GM21723 (cell line): ENCODE measurements around the gene SPAG16.
"Not testable (repeated sequence)": the region's sequence is repeated elsewhere in the genome, so short reads cannot be mapped to it uniquely, and the experiment has no call there.

Source experiments
- ATAC-seq: cut with Tn5 transposase; IDR thresholded peaks from one replicate; pipeline ENCODE4 v1.9.1; 2021; ENCODE audit warnings: mild to moderate bottlenecking, moderate library complexity; ENCODE audit not compliant: unreplicated experiment

Gene SPAG16

DNA sequence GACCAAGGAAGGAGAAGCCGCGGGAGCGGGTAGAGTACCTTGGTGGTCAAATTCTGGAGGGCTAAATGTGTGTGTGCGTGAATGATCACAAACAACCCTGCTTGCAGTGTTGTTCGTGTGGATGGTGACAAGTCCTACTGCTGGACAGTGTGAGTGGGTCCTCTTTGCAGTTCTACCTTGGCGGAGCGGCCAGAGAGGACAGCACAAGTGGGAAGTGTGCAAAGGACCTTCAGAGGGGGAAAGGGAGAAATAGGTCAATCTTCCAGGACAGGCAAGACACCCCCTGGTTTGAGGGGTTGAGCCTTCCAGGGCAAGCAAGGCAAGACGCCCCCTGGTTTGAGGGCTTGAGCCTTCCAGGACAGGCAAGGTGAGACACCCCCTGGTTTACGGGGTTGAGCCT is 122.8 kb downstream of the SPAG16 start:
- not testable (repeated sequence) for ATAC-seq

DNA sequence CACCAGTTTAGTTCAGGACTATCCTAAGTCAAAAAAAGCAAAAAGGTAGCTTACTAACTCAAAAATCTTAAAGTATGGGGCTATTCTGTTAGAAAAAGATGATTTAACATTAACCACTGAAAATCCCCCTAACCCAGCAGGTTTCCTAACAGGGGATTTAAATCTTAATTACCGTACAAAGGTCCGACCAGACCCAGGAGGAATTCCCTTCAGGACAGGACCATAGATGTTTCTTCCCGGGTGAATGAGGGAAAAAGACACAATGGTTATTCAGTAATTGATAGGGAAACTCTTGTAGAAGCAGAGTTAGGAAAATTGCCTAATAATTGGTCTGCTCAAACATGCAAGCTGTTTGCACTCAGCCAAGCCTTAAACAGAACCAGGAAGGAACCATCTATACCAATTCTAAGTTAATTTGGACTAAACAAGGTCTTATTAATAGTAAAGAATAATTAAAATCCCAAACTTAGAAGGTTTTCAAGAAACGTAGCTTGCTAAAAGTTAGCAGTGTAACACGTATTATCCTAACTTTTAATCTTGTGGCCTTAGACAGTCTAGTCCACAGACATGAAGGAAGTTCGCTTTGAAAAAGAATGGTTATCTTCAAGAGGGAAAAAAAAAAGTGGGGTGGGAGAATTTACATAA is 124.3 kb downstream of the SPAG16 start:
- ATAC-seq, result not testable (repeated sequence)

DNA sequence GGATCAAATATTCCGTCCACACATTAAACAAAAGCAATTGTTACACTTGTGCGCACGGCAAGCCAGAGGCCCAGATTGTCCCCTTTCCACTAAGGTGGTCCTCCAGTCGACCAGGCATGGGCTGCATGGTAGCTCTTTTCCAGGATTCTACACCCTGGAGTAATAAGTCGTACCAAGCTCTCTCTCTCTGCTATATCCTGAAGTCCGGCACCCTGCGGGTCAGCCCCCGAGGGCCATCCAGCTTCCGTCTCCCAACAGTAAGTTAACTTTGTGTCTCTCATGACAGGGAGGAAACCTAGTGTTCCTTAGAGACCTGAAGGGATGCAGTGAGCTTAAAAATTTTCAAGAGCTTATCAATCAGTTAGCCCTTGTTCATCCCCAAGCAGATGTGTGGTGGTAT is 126.4 kb downstream of the SPAG16 start:
- ATAC-seq, result not testable (repeated sequence)

GRCh38 chr2:213411582-213412289 is 127.5 kb downstream of the SPAG16 start:
- ATAC-seq, result no peak

- no peak for ATAC-seq
These were observed 130.8 kb downstream of the SPAG16 start for GRCh38 chr2:213415093-213415492.

DNA sequence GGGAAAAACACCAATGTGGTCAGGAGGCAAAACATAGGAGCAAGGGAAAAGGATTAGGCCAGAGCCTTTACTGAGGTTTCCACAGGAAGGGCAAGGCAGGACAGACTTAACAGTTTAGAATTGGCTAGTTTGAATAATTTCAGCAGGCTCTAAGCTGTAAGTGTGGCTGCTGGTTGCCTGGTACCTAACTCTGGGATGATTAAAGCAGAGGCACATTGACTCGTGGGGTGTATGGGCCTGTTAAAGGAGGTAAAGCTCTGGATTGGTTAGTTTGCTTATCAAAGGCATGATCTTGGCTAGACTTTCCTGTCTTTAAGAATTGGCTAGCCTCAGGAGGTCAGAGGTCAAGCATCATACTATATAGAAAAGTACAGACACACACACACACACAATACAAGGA is 132.6 kb downstream of the SPAG16 start:
- no peak for ATAC-seq

DNA sequence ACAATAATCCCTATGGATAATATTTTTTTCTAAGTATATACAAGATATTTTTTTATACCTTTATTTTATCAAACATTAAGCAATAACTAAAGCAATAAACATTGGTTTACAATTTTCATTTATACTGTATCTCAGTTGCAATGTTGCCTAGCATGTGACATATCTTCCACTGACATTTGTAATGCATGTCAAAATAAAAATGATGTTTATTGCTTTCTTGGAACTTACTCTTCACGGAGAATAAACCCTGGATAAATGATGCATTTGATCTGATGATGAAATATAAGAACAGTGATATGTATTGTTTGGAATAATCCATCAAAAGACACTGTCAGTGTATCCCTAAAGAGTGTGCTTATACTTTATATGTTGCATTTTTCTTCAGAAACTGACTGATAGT is 135.7 kb downstream of the SPAG16 start:
- no peak for ATAC-seq

DNA sequence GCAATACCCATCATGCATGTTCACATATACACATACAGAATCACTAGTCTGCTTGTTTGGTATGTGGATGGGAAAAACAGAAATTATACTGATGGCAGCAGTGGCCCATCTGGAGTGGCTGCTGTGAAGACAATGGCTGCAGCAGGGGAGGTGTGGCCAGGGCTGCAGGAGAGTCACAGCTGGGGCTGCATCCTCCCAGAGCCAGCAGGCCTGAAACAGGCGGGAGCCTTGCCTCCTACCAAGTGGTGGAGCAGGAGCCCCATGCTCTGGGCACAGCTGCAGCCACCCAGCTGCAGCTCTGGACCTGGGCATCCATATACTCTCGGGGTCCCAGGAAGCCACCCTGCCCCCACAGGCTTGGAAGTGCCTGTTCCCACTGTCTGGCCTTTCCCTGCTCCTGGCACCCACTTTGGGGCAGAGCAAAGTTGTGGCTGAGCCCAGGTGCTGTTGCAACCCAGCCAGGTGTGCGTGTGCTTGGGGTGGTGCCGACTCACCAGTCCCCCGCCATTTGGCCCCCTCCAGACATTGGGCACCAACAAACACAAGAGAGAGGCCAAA is 136.6 kb downstream of the SPAG16 start:
- no peak for ATAC-seq

DNA sequence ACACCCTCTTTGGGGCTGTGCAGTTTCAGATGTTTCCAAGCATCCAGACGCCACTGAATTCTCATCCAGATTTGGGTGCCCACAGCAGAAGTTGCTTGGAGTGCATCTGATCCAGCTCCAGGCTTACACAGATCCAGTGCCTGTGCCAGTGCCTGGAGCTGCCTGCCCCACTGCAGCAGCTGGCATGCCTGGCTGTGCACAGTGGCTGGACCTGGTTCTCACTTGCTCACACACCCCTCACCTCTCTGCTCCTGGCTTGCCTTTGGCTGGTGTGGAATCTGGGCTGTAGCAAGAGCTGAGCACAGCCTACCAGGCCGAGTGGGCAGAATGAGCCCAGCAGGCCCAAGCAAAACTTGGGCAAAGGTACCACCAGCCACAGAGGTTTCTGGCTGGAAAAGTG is 137.9 kb downstream of the SPAG16 start:
- no peak for ATAC-seq

GRCh38 chr2:213425618-213426017 is 141.4 kb downstream of the SPAG16 start:
- no peak for ATAC-seq

DNA sequence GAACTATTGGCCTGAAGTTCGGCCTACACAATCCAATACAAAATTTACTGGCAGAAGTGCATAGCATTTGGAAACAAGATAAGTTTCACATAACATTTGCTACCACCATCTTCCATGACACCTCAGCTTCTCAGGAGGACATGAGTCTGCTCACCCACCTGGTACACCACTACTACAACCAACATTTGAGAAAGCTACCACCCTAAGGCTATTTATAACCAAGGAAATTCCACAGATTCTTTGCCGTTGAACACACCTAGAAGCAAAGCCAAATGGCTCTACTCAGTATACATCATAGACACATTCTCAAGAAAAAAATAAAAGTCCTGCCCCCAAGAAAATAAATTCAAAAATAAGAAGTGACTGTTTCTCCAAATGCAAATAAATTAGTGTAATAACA is 145.3 kb downstream of the SPAG16 start:
- no peak for ATAC-seq

DNA sequence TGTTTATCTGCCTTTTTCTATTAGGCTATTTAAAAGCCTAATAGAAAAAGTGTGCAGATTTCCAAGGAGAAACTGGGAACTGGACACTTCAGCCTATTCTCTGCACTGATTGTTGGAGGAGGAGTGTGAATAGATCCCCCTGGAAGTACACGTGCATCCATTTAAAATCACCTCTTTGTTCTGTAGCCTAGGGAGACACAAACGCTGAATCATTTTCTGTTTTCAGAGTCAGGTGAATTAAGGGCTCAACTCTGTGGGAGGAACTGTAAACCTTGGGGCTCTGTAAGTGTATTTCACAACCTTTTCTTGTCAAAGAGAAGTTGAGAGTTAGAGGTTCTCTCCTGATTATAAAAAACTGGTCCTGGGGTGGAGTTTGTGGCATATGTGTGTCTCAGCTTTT is 159.7 kb downstream of the SPAG16 start:
- no peak for ATAC-seq

GRCh38 chr2:213451542-213452239 is 167.4 kb downstream of the SPAG16 start:
- no peak for ATAC-seq

DNA sequence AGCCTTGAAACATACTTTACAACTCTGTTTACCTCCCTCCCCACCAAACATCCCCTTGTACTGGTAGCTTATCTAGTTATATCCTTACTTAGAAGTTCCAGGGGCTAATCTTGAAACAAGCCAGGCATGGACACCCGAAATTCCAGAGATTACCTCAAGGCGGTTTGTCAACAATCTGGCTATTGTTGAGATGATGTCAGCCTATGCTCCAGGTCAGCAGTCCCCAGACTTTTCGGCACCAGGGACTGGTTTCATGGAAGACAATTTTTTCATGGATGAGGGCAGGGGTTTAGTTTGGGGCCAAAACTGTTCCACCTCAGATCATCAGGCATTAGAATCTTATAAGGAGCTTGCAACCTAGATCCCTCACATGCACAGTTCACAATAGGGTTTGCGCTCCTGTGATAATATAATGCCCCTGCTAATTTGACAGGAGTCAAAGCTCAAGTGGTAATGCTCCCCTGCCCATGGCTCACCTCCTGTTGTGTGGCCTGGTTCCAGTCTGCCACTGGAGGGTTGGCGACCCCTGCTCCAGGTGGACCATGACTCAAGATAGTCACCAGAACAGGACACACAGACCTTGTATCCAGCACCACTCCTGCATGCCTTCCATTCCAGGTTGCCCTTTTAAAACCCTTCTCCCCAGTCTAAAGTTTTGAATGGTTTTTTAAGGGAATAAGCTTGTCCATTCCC is 171.2 kb downstream of the SPAG16 start:
- no peak for ATAC-seq

DNA sequence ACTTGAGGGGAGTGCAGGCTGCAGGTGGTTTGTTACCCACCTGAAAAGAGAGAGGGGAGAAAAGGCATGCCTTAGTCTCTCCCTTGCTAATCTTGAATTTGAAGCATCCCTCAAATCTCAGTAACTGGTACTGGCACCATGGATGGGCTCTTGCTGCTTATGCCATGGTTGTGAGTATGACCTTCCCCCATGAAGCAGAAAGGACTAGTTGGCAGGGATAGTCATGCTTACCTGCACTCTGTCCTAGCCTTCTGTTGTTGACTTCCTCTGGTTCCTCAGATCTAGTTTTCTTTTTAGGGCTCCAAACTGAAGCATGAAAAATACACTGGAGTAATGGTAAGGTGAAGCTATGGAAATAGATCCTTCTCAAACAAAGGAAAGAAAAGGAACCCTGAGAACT is 191.2 kb downstream of the SPAG16 start:
- ATAC-seq, result no peak

DNA sequence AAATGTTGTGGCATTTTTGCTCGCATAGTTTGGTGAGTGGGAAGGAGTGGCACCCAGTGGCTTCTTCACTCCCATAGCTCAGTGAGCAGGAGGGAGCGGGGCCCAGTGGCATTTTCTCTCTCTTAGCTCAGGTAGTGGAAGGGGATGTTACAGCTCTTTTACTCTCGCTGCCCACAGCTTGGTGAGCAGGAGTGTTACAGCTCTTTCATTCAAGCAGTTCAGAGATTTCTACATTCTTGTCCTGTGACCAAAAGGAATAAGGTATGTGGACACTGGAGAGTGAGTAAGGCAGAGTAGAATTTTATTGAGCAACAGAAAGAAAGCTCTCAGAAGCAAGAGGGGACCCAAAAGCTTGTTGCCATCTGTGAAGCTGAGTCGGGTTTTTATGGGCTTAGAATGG is 192.4 kb downstream of the SPAG16 start:
- no peak for ATAC-seq

DNA sequence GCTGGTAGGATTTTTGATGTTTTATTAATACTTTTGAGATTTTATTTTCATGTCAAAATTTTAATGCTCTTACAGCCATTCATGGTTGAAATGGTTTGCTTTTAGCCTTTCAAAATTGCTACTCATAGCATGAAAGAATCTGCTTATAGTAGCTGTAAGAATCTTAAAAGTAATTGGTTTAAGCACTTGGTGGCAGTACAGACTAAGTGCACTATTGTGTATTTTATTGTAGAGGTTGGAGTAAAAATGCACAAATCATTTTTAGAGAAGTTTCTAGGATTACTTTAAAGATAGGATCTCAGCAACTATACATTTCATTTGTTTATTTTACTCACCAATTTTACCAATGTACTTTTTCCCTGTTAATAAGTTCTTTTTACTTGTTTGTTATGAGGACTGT is 205.8 kb downstream of the SPAG16 start:
- no peak for ATAC-seq

DNA sequence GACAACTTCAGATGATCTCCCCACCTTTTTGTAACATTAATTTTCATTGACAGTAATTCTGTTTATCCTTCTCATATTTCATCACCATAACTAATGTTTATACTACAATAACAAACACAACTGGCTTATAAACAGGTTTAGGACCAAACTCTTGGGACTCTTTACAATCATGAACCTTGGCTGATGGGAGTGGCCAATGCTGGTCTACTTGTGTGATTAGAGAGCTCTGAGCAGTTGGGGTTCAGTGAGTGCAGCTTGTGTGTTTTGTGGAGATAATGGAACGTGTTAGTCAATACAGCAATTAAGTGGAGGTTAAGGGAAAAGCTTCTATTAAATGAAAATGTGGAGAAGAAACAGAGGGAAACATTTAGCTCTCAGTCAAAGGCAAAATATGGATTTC is 207.1 kb downstream of the SPAG16 start:
- ATAC-seq, result no peak

- ATAC-seq, result no peak
These were observed 212.0 kb downstream of the SPAG16 start for GRCh38 chr2:213496226-213496625.

DNA sequence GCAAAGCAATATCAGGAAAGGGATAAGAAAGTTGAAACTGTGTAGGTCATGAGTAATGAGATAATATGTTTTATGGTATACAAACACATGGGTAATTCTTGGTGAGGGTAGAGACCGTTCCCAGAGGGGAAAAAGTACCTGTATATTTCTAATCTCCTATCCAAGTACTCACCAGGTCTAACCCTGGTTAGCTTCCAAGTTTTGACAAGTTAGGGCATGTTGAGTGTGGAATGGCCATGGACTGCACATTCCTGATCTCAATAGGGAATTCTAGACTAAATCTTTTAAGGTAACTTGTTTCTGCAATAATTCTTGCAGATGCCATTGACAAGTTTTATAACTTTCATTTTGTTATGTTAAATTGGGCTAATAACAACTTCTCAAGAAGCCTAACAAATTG is 216.6 kb downstream of the SPAG16 start:
- no peak for ATAC-seq

DNA sequence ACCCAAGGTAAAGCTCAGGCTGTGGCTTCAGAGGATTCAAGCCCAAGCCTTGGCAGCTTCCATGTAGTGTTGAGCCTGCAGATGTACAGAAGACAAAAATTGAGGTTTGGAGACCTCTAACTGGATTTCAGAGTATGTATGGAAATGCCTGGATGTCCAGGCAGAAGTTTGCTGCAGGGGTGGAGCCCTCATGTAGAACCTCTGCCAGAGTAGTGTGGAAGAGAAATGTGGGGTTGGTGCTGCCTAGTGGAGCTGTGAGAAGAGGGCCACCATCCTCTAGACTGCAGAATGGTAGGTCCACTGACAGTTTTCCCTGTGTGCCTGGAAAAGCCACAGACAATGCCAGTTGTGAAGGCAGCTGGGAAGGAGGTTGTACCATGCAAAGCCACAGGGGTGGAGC is 239.9 kb downstream of the SPAG16 start:
- no peak for ATAC-seq
